Measurements from ENCODE around the gene VPS33B. TPM values are rescaled to one million over a fixed set of nuclear protein-coding genes. Genes with fewer than 3 reads are reported as not detected.

Gene VPS33B
- total RNA-seq, 3 donors from 2014 or later (not counting 1 experiment from before 2014, with no cell fraction given) = 19.8 to 28.6 (median 24.9) TPM

GRCh38 chr15:90982135-90982534 lies 40.3 kb downstream of the VPS33B start:
- Mint-ChIP-seq H3K27ac (no peak overlapping the region), H3K4me3 (no peak overlapping the region), H3K36me3 (no peaks in the 10 kb centered on the region), H3K4me1 (no peaks in the 10 kb centered on the region), H3K27me3 (ENCODE audit: low read depth in 2 of 2) (no peaks in the 10 kb centered on the region), H3K9me3 (no peaks in the 10 kb centered on the region)
- H3K27ac ChIP-seq (ENCODE audit: low read length) = no peak overlapping the region
- no peaks in the 10 kb centered on the region for H3K4me1 ChIP-seq (ENCODE audit: control insufficient read depth, insufficient read depth, low read length)
- no peaks in the 10 kb centered on the region for H3K9me3 ChIP-seq (ENCODE audit: control insufficient read depth, insufficient read depth, low read length)
- no peak for TF ChIP-seq CTCF (IDR thresholded peaks at IDR 0.05)
- ATAC-seq (no peak), DNase-seq (no peak)
- H3K4me3 ChIP-seq (ENCODE audit: low read length) = no peak overlapping the region
- intact Hi-C loops (cut with micrococcal nuclease) = no loop called here
- peaks cover 2% of the 10 kb centered on the region for H3K36me3 ChIP-seq (ENCODE audit: control insufficient read depth, insufficient read depth, low read length)
- H3K27me3 ChIP-seq (ENCODE audit: control insufficient read depth, insufficient read depth, low read length) = no peaks in the 10 kb centered on the region
- 87% methylated on average over 5 of the region's 5 CpGs for WGBS (ENCODE audit: insufficient coverage)

GRCh38 chr15:90981681-90982080 lies 40.7 kb downstream of the VPS33B start:
- Histone ChIP-seq H3K4me1 (ENCODE audit: control insufficient read depth, insufficient read depth, low read length) (no peaks in the 10 kb centered on the region), H3K36me3 (ENCODE audit: control insufficient read depth, insufficient read depth, low read length) (peaks cover 2% of the 10 kb centered on the region), H3K9me3 (ENCODE audit: control insufficient read depth, insufficient read depth, low read length) (no peaks in the 10 kb centered on the region), H3K4me3 (ENCODE audit: low read length) (no peak overlapping the region), H3K27ac (ENCODE audit: low read length) (no peak overlapping the region), H3K27me3 (ENCODE audit: control insufficient read depth, insufficient read depth, low read length) (no peaks in the 10 kb centered on the region)
- no peak for TF ChIP-seq CTCF (IDR thresholded peaks at IDR 0.05)
- Mint-ChIP-seq H3K9me3 (no peaks in the 10 kb centered on the region), H3K27ac (no peak overlapping the region), H3K36me3 (no peaks in the 10 kb centered on the region), H3K4me1 (no peaks in the 10 kb centered on the region), H3K27me3 (ENCODE audit: low read depth in 2 of 2) (no peaks in the 10 kb centered on the region), H3K4me3 (no peak overlapping the region)
- DNase-seq = no peak
- WGBS (ENCODE audit: insufficient coverage) = 85% methylated on average over 6 of the region's 6 CpGs
- ATAC-seq = no peak
- intact Hi-C loops (cut with micrococcal nuclease) = no loop called here

GRCh38 chr15:90979582-90979981 lies 42.8 kb downstream of the VPS33B start:
- H3K27ac Mint-ChIP-seq = no peak overlapping the region
- no peak for TF ChIP-seq CTCF (IDR thresholded peaks at IDR 0.05)
- H3K27ac ChIP-seq (ENCODE audit: low read length) = no peak overlapping the region
- no peak for ATAC-seq
- WGBS (ENCODE audit: insufficient coverage) = 80% methylated on average over 1 of the region's 1 CpG
- H3K9me3 ChIP-seq (ENCODE audit: control insufficient read depth, insufficient read depth, low read length) = no peaks in the 10 kb centered on the region
- peaks cover 2% of the 10 kb centered on the region for H3K36me3 ChIP-seq (ENCODE audit: control insufficient read depth, insufficient read depth, low read length)
- no peaks in the 10 kb centered on the region for H3K27me3 Mint-ChIP-seq (ENCODE audit: low read depth in 2 of 2)
- no peak overlapping the region for H3K4me3 Mint-ChIP-seq
- no peak overlapping the region for H3K4me3 ChIP-seq (ENCODE audit: low read length)
- no peaks in the 10 kb centered on the region for H3K4me1 ChIP-seq (ENCODE audit: control insufficient read depth, insufficient read depth, low read length)
- no peaks in the 10 kb centered on the region for H3K4me1 Mint-ChIP-seq
- H3K36me3 Mint-ChIP-seq = no peaks in the 10 kb centered on the region
- DNase-seq = no peak
- no peaks in the 10 kb centered on the region for H3K9me3 Mint-ChIP-seq
- H3K27me3 ChIP-seq (ENCODE audit: control insufficient read depth, insufficient read depth, low read length) = no peaks in the 10 kb centered on the region
- intact Hi-C loops (cut with micrococcal nuclease) = no loop called here

GRCh38 chr15:90974216-90974615 lies 48.2 kb downstream of the VPS33B start:
- H3K4me1 ChIP-seq (ENCODE audit: control insufficient read depth, insufficient read depth, low read length) = no peaks in the 10 kb centered on the region
- no peak overlapping the region for H3K27ac Mint-ChIP-seq
- H3K27me3 ChIP-seq (ENCODE audit: control insufficient read depth, insufficient read depth, low read length) = no peaks in the 10 kb centered on the region
- H3K4me1 Mint-ChIP-seq = no peaks in the 10 kb centered on the region
- no peak overlapping the region for H3K4me3 Mint-ChIP-seq
- H3K36me3 ChIP-seq (ENCODE audit: control insufficient read depth, insufficient read depth, low read length) = peaks cover 4% of the 10 kb centered on the region
- no peaks in the 10 kb centered on the region for H3K9me3 ChIP-seq (ENCODE audit: control insufficient read depth, insufficient read depth, low read length)
- DNase-seq (no peak), ATAC-seq (no peak)
- no peaks in the 10 kb centered on the region for H3K9me3 Mint-ChIP-seq
- TF ChIP-seq CTCF (IDR thresholded peaks at IDR 0.05) = no peak
- intact Hi-C loops (cut with micrococcal nuclease) = no loop called here
- H3K36me3 Mint-ChIP-seq = no peaks in the 10 kb centered on the region
- no peak overlapping the region for H3K4me3 ChIP-seq (ENCODE audit: low read length)
- WGBS (ENCODE audit: insufficient coverage) = 97% methylated on average over 21 of the region's 21 CpGs
- no peak overlapping the region for H3K27ac ChIP-seq (ENCODE audit: low read length)
- no peaks in the 10 kb centered on the region for H3K27me3 Mint-ChIP-seq (ENCODE audit: low read depth in 2 of 2)
